IPS-NIHi7 (cell line): ENCODE measurements around the gene CHST11.

Experiments used
- DNase-seq: peaks from one replicate; pipeline ENCODE4 v3.0.0; 2012; ENCODE audit warnings: mixed read lengths; ENCODE audit errors: extremely low spot score

The CHST11 gene

GRCh38 chr12:104582739-104583138 lies 126.0 kb downstream of the CHST11 start:
- no peak for DNase-seq

- DNase-seq, result no peak
Measured at GRCh38 chr12:104583301-104583700, 126.6 kb downstream of the CHST11 start.

GRCh38 chr12:104585448-104586055 lies 128.8 kb downstream of the CHST11 start:
- DNase-seq, result no peak

- DNase-seq, result no peak
Measured at GRCh38 chr12:104586351-104586919, 129.7 kb downstream of the CHST11 start.

GRCh38 chr12:104588047-104588920 lies 131.5 kb downstream of the CHST11 start:
- DNase-seq, result no peak

- DNase-seq, result no peak
Measured at GRCh38 chr12:104588921-104589590, 132.3 kb downstream of the CHST11 start.

GRCh38 chr12:104590022-104590421 lies 133.3 kb downstream of the CHST11 start:
- no peak for DNase-seq

- DNase-seq, result no peak
Measured at GRCh38 chr12:104591257-104591885, 134.6 kb downstream of the CHST11 start.

- no peak for DNase-seq
Measured at GRCh38 chr12:104593482-104593881, 136.7 kb downstream of the CHST11 start.

GRCh38 chr12:104596134-104596799 lies 139.5 kb downstream of the CHST11 start:
- no peak for DNase-seq

GRCh38 chr12:104596898-104597843 lies 140.4 kb downstream of the CHST11 start:
- no peak for DNase-seq

- no peak for DNase-seq
Measured at GRCh38 chr12:104598342-104599271, 141.9 kb downstream of the CHST11 start.

GRCh38 chr12:104599272-104600035 lies 142.7 kb downstream of the CHST11 start:
- no peak for DNase-seq

GRCh38 chr12:104600036-104600712 lies 143.4 kb downstream of the CHST11 start:
- no peak for DNase-seq

GRCh38 chr12:104600790-104601739 lies 144.3 kb downstream of the CHST11 start:
- no peak for DNase-seq

- no peak for DNase-seq
Measured at GRCh38 chr12:104602406-104602805, 145.7 kb downstream of the CHST11 start.
